ENCODE results near the gene GRIK4.

The GRIK4 gene

GRCh38 chr11:120819437-120820365 is 308.2 kb downstream of the GRIK4 start:
- TF ChIP-seq CTCF (IDR thresholded peaks at IDR 0.05; ENCODE audit: insufficient read depth, low read length, missing control alignments) = no peak
- H3K4me3 ChIP-seq (ENCODE audit: low read depth, low read length) = no peak overlapping the region
- ChIA-PET POLR2A (no interaction called here), CTCF (no interaction called here)
- DNase-seq (ENCODE audit: low read depth, low spot score) = no peak

- TF ChIP-seq CTCF (IDR thresholded peaks at IDR 0.05; ENCODE audit: insufficient read depth, low read length, missing control alignments) = no peak
- POLR2A ChIA-PET = no interaction called here
- no peak for DNase-seq (ENCODE audit: low read depth, low spot score)
- CTCF ChIA-PET = interaction anchor here (1.0 to 1.5 kb wide), 2 partner anchors 21 to 116 kb away, joined by 3 to 4 read pairs; no protein-coding TSS in a partner anchor
- no peak overlapping the region for H3K4me3 ChIP-seq (ENCODE audit: low read depth, low read length)
Observed at GRCh38 chr11:120823159-120823558, 311.6 kb downstream of the GRIK4 start.

GRCh38 chr11:120824242-120824641 is 312.7 kb downstream of the GRIK4 start:
- POLR2A ChIA-PET = no interaction called here
- CTCF ChIA-PET = no interaction called here
- H3K4me3 ChIP-seq (ENCODE audit: low read depth, low read length) = no peak overlapping the region
- no peak for DNase-seq (ENCODE audit: low read depth, low spot score)
- TF ChIP-seq CTCF (IDR thresholded peaks at IDR 0.05; ENCODE audit: insufficient read depth, low read length, missing control alignments) = no peak

- CTCF ChIA-PET = no interaction called here
- POLR2A ChIA-PET = no interaction called here
Observed at GRCh38 chr11:120827198-120827597, 315.6 kb downstream of the GRIK4 start.

GRCh38 chr11:120827820-120828219 is 316.3 kb downstream of the GRIK4 start:
- TF ChIP-seq CTCF (IDR thresholded peaks at IDR 0.05; ENCODE audit: insufficient read depth, low read length, missing control alignments) = no peak
- POLR2A ChIA-PET = no interaction called here
- CTCF ChIA-PET = no interaction called here
- no peak overlapping the region for H3K4me3 ChIP-seq (ENCODE audit: low read depth, low read length)
- DNase-seq (ENCODE audit: low read depth, low spot score) = no peak

More at GRCh38 chr11:120827198-120827597, 315.6 kb downstream of the GRIK4 start:
- no peak for DNase-seq (ENCODE audit: low read depth, low spot score)
- TF ChIP-seq CTCF (IDR thresholded peaks at IDR 0.05; ENCODE audit: insufficient read depth, low read length, missing control alignments) = no peak
- H3K4me3 ChIP-seq (ENCODE audit: low read depth, low read length) = no peak overlapping the region

GRCh38 chr11:120828847-120829246 is 317.3 kb downstream of the GRIK4 start:
- ChIA-PET CTCF (no interaction called here), POLR2A (no interaction called here)
- no peak for TF ChIP-seq CTCF (IDR thresholded peaks at IDR 0.05; ENCODE audit: insufficient read depth, low read length, missing control alignments)
- H3K4me3 ChIP-seq (ENCODE audit: low read depth, low read length) = no peak overlapping the region
- DNase-seq (ENCODE audit: low read depth, low spot score) = no peak

All from AG04449 (cell line).